GM19238 (cell line): ENCODE data around the gene AGAP2.
A peak's percentile ranks its signal among the peaks of the same experiment; 100 is the strongest.
"Not testable (repeated sequence)": the region's sequence is repeated elsewhere in the genome, so short reads cannot be mapped to it uniquely, and the experiment has no call there.

Source experiments
- DNase-seq: peaks from one replicate; pipeline ENCODE4 v3.0.0; 2011; ENCODE audit warnings: low spot score; ENCODE audit not compliant: insufficient read length

Gene AGAP2

DNA sequence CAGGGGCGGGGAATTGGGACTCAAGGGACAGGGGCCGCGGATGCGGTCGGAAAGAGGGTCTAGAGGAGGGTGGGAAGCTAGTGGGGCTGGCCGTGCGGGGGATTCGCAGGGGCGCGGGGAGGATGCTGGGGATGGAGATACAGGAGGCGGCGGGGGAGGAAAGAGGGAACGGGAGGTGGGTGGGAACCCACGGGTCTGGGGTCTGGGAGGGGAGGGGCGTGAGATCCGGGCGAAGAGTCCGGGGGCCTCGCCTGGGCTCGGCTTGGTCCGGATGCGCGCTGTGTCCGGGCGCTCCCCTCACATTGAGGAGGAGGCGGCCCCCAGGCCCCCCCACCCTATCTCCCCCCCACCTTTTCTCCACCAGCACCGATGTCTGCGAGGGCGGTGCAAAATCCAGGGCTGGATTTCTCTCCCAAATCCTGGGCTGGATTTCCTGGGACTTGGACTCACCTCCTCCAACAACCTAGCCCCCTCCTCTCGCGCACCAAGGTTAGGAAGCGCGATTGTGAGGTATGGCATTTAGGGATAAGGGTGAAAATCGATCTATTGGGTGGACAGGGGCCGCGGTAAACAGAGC lies at the start of gene AGAP2:
AGAP2 (minus strand) TSS at position 82 of the 577 bp plus-strand sequence. CDS start 496 bp downstream, outside the sequence.
- DNase-seq, result no peak

DNA sequence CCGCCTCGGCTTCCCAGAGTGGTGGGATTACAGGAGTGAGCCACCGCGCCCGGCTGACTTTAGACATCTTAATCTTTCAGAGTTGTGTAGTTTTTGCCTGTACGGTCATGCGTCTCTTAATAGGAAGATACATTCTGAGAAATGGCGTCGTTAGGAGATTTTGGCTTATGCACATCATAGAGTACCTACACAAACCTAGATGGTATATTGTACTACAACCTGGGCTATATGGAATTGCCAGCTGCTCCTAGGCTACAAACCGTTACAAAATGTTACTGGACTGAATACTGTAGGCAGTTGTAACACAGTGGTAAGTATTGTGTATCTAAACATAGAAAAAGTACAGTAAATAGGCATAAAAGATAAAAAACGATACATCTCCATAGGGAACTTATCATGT lies 45.3 kb upstream of the AGAP2 start:
- DNase-seq, result no peak

DNA sequence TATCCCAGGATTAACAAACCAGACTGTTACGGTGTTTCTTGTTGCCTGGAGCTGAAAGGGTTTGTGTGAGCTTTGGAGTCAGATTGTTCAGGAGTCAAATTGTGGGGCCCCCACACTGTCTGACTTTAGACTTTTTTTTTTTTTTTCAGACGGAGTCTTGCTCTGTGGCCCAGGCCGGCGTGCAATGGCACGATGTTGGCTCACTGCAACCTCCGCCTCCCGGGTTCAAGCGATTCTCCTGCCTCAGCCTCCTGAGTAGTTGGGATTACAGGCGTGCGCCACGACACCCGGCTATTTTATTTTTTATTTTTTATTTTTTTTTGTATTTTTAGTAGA lies 44.9 kb upstream of the AGAP2 start:
- DNase-seq, result no peak

DNA sequence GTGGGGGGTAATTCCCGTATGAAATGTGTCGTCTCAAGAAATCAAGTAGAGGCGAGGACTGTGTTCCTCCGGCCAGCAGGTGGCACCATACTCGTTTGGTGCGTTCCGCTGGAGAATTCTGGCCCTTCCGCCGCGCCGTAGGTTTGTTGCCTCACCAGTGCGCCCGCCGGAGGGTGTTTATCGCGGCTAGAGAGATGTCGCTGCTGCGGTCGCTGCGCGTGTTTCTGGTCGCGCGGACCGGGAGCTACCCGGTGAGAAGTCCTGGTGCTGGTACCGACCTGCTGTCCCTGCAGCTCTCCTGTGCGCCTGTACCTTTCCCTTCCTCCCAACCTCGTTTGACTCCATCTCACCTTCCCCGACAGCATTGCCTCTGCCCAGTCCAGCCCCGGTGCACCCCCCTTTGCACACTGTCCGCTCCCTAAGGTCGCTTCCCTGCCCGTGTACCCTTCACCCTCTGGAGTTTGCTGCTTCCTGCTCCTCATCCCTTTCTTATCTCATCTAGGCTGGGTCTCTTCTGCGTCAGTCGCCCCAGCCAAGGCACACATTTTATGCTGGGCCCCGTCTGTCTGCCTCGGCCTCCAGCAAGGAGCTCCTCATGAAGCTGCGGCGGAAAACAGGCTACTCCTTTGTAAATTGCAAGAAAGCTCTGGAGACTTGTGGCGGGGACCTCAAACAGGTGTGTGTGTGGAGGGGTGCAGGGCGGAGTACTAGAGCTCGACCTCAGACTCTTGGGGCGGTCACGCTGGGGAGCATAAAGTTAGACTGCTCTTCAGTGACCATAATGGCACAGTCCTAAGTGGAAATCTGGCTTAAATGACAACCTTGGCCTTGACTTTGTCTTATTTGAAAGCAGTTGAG lies 44.3 kb upstream of the AGAP2 start, which contains the start of gene TSFM:
TSFM (plus strand) TSS at position 180 of the 858 bp plus-strand sequence; CDS start at position 195, 15 bp downstream.
- DNase-seq, result peak; percentile 74

DNA sequence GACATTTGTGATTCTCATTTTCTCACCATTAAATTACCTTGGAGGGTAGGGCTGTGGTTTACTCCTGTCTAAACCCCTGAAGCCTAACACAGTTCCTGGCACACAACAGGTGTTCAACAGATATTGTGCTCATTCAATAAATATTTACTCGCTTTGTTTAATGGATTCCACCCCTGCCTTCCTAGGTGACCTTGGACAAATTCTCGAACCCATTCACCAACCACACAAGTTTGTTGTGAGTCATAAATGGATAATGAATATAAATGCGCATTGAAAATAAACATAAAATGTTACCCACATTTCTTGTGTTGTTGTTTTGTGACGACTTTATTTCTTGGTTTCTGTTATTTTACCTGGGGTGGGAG lies 43.7 kb upstream of the AGAP2 start:
- no peak for DNase-seq

DNA sequence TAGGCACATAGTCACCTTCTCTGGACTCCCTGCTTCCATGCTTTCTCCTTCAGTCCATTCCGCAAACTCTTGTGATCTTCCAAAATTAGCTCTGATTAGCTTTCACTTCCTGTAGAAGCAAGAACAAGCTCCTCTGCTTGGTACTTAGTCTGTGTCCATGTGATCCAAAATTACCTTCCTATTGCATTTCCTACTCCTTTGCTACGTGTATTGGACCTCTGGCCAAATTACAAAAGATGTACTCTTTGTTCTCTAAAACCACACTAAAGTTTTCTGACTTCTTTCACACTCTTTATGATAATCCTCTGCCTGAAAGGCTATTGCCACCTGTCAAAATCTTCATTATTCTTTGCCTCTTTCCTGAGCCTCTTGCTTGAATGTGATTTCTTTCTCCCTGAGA lies 43.3 kb upstream of the AGAP2 start:
- DNase-seq, result no peak

DNA sequence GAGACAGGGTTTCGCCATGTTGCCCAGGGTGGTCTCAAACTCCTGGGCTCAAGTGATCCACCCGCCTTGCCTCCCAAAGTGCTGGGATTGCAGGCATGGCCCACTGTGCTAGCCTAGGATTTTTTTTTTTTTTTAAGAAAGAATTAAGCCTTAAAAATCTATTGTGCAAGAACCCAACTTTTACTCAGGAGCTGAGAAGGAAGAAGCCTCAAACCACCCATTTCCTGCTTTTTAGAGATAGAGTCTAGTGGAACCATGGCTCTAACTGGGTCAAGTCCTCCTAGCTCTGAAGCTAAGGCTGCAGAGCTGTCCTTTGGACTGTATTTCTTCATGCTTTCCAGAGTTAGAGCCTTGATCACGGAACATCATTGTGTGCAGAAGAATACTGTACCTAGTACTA lies 42.7 kb upstream of the AGAP2 start:
- DNase-seq, result no peak

DNA sequence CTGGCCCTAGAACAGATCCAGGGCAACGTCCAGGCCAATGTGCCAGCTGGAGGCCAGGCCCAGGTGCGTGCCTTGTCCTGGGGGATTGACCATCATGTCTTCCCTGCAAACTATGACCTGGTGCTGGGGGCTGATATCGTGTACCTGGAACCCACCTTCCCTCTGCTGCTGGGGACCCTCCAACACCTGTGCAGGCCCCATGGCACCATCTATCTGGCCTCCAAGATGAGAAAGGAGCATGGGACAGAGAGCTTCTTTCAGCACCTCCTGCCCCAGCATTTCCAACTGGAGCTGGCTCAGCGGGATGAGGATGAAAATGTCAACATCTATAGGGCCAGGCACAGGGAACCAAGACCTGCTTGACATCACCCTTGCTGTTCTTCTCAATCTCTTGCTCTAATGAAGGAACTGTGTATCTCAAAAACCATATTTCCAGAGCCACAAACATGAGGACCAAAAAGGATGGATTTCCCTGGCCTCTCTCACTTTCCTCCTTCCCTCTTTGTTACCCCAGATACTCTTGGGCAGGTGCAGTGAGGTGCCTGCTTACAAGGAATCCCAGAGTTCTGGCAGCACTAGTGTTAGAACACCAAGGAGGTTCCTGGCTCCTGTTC lies 41.8 kb upstream of the AGAP2 start:
- no peak for DNase-seq

DNA sequence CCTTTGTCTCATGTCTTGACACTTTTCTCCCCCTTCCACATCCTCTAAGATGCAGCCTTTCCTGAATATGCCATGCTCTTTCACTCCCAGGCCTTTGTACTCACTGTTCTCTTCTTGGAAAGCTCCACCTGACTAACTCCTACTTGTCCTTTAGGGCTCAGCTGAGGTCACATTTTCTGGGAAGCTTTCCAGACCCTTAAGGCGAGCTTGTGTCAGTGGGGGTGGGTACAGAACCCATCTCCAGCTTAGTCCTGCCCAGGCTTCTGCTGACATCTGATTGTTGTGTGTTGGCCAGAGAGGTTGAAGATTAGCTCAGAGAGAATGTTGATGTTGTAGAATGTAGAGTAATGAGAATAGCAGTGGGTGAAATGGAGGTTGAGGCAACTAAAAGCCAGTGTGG lies 41.2 kb upstream of the AGAP2 start:
- DNase-seq, result no peak

DNA sequence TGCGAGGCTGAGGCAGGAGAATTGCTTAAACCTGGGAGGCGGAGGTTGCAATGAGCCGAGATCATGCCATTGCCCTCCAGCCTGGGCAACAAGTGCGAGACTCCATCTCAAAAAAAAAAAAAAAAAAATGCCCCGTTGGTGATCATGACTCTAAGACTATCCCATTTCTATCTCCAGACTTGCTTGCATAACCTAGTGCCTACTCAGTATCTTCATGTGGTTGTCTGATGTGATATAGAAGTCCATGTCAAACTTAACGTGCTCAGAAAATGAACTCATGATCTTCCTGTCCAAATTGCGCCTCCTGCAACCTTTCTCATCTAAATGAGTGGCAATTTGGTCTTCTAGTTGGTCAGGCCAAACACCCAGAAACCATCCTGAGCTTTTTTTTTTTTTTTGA lies 39.4 kb upstream of the AGAP2 start:
- DNase-seq, result no peak

DNA sequence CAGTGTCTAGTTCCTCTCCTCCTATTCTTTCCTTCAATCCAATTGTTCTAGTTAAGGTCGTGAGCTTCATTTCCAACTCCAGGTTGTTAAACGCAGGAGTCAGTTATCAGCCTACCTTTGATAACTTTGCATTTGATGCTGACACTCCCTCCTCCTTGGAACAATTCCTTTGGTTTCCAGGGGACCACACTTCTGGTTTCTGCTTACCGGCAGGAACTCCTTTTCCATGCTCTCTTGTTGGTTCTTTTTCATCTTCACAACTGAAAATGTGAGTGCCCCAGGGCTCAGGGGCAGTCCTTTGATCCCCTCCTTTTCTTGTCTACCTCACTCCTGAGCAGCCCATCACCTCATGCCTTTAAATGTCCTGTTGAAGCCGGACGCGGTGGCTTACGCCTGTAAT lies 38.8 kb upstream of the AGAP2 start:
- no peak for DNase-seq

DNA sequence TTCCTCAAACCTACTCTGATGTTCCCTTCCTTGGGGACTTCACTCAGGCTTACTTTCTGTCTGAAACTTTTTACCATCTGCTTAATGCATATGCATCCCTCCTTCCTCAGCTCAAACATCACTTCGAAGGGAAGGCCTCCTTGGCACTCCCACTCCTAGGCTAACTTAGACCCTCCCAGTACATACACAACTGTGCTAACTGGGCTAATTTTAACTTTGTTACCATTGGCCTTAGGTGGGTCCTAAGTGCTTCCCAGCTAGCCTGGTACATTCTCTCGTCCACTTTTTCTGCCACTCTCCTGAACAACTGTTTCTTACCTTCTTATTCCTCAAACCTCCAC lies 37.7 kb upstream of the AGAP2 start:
- DNase-seq, result no peak

DNA sequence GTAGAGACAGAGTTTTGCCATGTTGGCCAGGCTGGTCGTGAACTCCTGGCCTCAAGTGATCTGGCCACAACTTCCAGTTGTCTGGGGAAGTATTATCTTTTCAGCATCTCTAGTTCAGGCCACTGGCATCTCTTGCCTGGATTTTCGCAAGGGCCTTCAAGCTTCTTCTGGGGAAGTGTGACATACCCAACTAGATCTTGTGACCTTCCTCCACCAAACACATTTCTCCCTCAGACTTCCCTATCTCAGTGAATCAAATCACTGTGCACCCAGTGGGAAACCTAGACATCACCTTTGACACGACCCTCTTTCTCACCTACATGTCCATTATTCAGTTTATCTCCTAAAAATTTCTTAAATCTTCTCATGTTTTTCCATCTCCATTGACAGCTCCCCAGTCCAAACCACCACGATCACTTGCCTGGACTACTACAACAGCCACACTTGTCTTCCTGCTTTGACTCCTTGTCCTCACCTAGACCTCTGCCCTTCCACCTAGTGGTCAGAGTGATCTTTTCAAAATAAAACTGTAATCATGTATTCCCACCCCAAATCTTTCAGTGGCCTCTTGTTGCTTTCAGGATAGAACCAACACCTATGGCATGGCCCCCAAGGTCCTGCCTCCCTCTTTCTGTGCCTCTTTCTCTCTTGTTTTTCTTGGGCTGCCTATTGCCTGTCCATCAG lies 37.2 kb upstream of the AGAP2 start:
- DNase-seq, result no peak

DNA sequence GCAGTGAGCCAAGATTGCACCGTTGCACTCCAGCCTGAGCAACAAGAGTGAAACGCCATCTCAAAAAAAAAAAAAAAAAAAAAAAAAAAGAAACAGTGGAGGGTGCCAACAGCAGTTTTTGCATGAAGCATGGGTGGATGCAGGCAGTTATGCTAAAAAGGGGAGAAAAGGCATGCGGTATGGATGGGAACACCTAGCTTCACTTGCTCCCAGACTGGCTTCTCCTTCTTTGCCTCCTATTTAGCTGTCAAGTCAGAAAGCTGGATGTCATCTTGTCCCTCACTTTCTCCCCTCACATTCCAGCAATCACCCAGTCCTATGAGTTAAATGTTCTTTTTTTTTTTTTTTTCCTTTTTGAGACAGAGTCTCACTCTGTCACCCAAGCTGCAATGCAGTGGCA lies 36.5 kb upstream of the AGAP2 start:
- DNase-seq, result no peak

DNA sequence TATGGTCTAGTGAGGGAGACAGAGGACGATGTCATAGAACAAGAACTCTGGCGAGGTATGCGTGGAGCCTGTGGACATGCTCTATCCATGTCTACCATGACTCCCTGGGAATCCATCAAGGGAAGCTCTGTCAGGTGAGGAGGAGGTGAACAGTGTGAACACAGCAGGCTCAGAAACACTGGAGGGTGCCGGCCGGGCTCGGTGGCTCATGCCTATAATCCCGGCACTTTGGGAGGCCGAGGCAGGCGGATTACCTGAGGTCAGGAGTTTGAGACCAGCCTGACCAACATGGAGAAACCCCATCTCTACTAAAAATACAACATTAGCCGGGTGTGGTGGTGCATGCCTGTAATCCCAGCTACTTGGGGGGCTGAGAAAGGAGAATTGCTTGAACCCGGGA lies 36.1 kb upstream of the AGAP2 start:
- not testable (repeated sequence) for DNase-seq

DNA sequence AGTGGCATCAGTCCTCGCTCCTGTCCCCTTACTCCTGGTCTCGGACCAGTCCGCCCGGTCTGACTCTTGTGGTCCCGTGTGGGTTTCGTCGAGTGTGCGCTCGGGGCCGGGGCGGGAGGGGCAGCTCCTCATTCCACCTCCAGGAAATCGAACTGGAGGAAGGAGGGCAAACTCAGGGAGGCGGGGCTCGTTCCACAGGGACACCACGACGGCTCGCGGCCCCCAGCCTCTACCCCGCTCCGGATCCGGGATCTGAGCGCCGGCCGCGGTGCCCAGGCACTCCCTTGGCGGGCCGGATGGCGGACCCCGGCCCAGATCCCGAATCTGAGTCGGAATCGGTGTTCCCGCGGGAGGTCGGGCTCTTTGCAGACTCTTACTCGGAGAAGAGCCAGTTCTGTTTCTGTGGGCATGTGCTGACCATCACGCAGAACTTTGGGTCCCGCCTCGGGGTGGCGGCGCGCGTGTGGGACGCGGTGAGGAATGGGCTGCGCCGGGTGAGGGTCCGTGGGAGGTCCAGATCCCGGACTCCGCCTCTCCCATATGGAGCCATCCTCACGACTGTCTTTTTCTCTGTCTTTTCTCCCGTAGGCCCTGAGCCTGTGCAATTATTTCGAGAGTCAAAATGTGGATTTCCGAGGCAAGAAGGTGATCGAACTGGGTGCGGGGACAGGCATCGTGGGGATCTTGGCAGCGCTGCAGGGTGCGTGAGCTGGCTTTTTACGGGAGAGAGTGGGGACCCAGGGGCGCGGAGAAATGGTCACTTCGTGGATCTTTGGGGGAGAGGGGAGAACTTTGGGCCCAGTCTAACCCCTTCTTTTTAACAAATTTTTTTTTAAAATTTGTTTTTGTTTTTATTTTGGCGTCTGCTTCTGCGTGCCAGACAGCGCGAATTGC lies 34.1 kb upstream of the AGAP2 start, which contains the start of gene EEF1AKMT3:
EEF1AKMT3 (plus strand) TSS at position 186 of the 894 bp plus-strand sequence; CDS start at position 297, 111 bp downstream.
- DNase-seq, result no peak

DNA sequence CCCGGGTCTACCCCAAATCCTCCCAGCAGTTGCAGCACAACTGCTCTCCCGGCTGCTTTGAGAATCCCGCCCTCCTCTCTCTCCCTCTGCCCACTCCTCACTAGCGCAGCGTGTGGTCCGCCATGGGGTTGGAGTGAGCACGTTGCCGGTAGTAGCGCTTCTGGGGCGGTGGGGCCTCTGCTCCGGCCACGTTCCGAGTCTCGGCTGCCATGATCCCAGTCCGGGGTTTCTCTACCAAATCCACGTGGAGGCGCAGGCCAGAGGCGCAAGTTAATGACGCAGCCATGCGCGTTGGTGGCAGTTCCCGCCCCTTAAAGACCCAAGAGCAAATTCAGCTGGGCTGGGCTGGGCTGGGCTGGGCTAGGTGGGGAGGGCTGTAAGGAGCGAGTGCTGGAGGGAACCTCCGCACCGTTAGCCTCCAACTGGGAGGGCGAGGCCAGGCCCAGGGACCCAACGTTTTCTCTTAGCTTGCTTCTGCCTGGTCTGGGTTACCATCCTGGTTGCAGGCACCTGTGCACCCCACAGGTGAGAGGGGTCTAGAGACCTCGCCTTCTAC lies 33.4 kb upstream of the AGAP2 start, which contains the start of gene METTL1:
METTL1 (minus strand) TSS at position 233 of the 556 bp plus-strand sequence; CDS start at position 211, 22 bp downstream.
- peak; percentile 92 for DNase-seq

DNA sequence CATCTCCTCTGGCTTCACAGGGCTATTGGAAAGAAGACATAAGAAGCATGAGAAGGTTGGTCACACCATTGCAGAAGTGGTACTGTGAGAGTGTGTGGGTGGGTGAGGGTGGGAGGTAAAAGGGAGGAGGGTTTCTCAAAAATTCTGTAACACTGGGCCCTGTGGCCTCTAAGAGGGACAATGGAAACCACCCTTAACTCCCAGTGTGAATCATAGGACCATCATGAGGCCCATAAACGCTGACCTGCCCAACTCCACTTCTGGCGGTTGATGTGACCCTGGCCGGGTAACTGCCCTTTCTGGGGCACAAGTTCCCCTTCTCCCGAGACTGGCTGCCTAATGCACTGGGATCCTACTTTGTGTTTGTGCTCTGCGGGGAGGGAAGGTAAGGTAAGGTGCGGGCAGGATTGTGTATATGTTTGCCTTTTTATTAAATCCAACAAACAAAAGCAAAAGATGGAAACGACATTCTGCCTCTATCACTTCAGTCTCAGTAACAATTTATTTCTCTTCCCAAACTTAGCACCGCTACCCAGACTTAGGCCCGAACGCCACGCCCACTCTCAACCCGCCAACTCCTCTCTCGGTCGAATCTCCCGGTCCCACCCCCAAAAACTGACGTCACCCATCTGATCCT lies 32.8 kb upstream of the AGAP2 start:
- peak; percentile 86 for DNase-seq

DNA sequence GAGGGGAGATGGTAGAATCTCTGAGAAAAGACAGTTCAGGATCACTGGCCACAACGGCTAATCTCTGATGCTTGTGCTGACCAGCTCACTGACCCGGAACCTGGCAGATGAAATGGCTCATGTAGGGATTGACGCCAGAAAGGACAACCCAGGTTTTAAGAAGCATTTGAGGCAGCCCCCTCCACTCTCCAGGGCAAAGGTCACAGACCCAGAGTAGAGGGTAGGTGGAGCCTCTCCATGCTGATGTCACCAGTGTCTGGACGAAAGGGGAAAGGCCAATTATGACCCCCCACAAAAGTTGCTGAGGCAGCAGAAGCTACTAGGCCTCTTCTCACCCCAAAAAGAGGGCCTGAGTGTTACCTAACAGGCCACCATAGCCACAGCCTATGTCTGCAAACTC lies 32.2 kb upstream of the AGAP2 start:
- DNase-seq, result no peak

DNA sequence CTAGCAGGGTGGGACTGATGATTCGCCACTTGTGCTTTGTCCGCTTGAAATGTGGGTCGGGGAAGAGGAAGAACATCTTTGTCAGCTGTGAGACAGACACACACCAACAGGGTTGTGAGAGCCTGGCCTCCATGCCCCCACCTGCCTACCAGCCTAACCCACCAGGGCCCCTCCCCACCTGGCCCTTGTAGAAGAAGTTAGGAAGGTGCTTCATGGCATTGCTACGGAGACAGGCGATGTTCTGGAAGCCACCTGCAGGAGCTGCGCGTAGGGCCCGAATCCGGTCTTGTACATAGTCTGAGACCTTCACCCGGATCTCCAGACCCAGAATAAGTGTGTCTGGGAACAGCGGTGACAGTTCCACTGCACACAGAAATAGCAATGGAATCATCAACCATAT lies 31.1 kb upstream of the AGAP2 start:
- no peak for DNase-seq
